H1 (cell line): ENCODE data around the gene WDR26.

ENCODE experiments used
- ATF2 ChIP-seq: IDR thresholded peaks from 2 replicates; pipeline ENCODE4 v1.6.1; 2012; ENCODE audit warnings: low read length, inconsistent platforms
- BCL11A ChIP-seq, 2 experiments: IDR thresholded peaks; one replicate each; pipeline ENCODE4 v1.6.1; 2011; ENCODE audit warnings: low read depth in 2 of 2, low read length in 2 of 2, mild to moderate bottlenecking in 2 of 2
- CTCF ChIP-seq, 3 experiments: IDR thresholded peaks; 1 replicate in 2 of 3; 2 replicates in 1 of 3; pipeline versions ENCODE4 v1.5.1 to v1.6.1; 2011; ENCODE audit warnings: low read length in 3 of 3, mild to moderate bottlenecking in 3 of 3, inconsistent platforms in 2 of 3, low read depth in 1 of 3, moderate library complexity in 1 of 3; ENCODE audit not compliant: insufficient read depth in 1 of 3; ENCODE audit errors: control extremely low read depth in 1 of 3
- EP300 ChIP-seq, 2 experiments: IDR thresholded peaks; 1 replicate in 1 of 2; 2 replicates in 1 of 2; pipeline ENCODE4 v1.6.1; 2011 to 2012; ENCODE audit warnings: low read depth in 2 of 2, low read length in 2 of 2, mild to moderate bottlenecking in 2 of 2, borderline replicate concordance in 1 of 2, inconsistent platforms in 1 of 2, moderate library complexity in 1 of 2
- EZH2 ChIP-seq: fragments of 200-600 bp; sonication (generic); IDR thresholded peaks from 2 replicates; pipeline ENCODE4 v1.7.1; 2012; ENCODE audit warnings: low read depth, mild to moderate bottlenecking, moderate library complexity, low read length, inconsistent platforms; ENCODE audit not compliant: severe bottlenecking
- HDAC2 ChIP-seq, 2 experiments: fragments of 300-600 bp in 1 of 2; sonication (generic) in 1 of 2; IDR thresholded peaks; 2 replicates each; pipeline ENCODE4 v1.6.1; 2011 to 2012; ENCODE audit warnings: low read depth in 2 of 2, low read length in 2 of 2, mild to moderate bottlenecking in 2 of 2, moderate library complexity in 2 of 2, borderline replicate concordance in 1 of 2, inconsistent platforms in 1 of 2
- HDAC6 ChIP-seq: IDR thresholded peaks from one replicate; pipeline ENCODE4 v1.7.1; 2012; ENCODE audit warnings: low read depth, mild to moderate bottlenecking, inconsistent platforms, low read length, moderate library complexity
- KDM1A ChIP-seq: fragments of 200-600, 300-600 bp; sonication (generic); IDR thresholded peaks from 2 replicates; pipeline ENCODE4 v1.7.1; 2016; ENCODE audit warnings: mild to moderate bottlenecking, low read length, borderline replicate concordance
- POLR2A ChIP-seq, 2 experiments: IDR thresholded peaks; 1 replicate in 1 of 2; 2 replicates in 1 of 2; pipeline ENCODE4 v1.6.1; 2011; ENCODE audit warnings: low read depth in 2 of 2, low read length in 2 of 2, mild to moderate bottlenecking in 2 of 2; ENCODE audit errors: control extremely low read depth in 1 of 2
- RNF2 ChIP-seq: fragments of 200-900, 300-1000 bp; sonication (generic); IDR thresholded peaks from 2 replicates; pipeline ENCODE4 v1.7.1; 2016; ENCODE audit warnings: borderline replicate concordance, low read depth, mild to moderate bottlenecking, antibody characterized with exemption, low read length; ENCODE audit not compliant: poor library complexity, severe bottlenecking; ENCODE audit errors: missing control alignments
- TAF7 ChIP-seq: optimal IDR thresholded peaks from 2 replicates; pipeline ENCODE3; 2011; ENCODE audit warnings: low read depth, mild to moderate bottlenecking, inconsistent platforms, low read length, moderate library complexity, borderline replicate concordance
- USF2 ChIP-seq: IDR thresholded peaks from 2 replicates; pipeline ENCODE4 v1.6.1; 2011; ENCODE audit warnings: low read length, improper control_type of control experiment
- ZNF274 ChIP-seq: IDR thresholded peaks from 2 replicates; pipeline ENCODE4 v1.7.0; 2012; ENCODE audit warnings: low read length, borderline replicate concordance; ENCODE audit errors: extremely low read depth

- TF ChIP-seq CTCF (IDR thresholded peaks at IDR 0.05; ENCODE audit: control extremely low read depth in 1 of 3, insufficient read depth in 1 of 3, low read depth in 1 of 3, low read length in 3 of 3): no peak
- TF ChIP-seq EZH2: no peak
- no peak for TF ChIP-seq HDAC6
- no peak for TF ChIP-seq KDM1A
- TF ChIP-seq USF2: no peak
- TF ChIP-seq HDAC2 (IDR thresholded peaks at IDR 0.05; ENCODE audit: borderline replicate concordance in 1 of 2, low read depth in 2 of 2, low read length in 2 of 2): no peak
- no peak for TF ChIP-seq ATF2
- no peak for TF ChIP-seq POLR2A (IDR thresholded peaks at IDR 0.05; ENCODE audit: control extremely low read depth in 1 of 2, low read depth in 2 of 2, low read length in 2 of 2)
- TF ChIP-seq EP300 (IDR thresholded peaks at IDR 0.05; ENCODE audit: borderline replicate concordance in 1 of 2, low read depth in 2 of 2, low read length in 2 of 2): no peak
- no peak for TF ChIP-seq RNF2
- TF ChIP-seq ZNF274: no peak
- no peak for TF ChIP-seq TAF7
- no peak for TF ChIP-seq BCL11A (IDR thresholded peaks at IDR 0.05; ENCODE audit: low read depth in 2 of 2, low read length in 2 of 2)
Measured at GRCh38 chr1:224383218-224383617, 51.4 kb downstream of the WDR26 start.
